WERI-Rb-1 (cell line): ENCODE measurements around the gene MROH7.

ENCODE experiments used
- DNase-seq: peaks from one replicate; pipeline ENCODE4 v3.0.0-alpha.2; 2020
- H3K27ac ChIP-seq: fragments of 250-450 bp; sonication (Bioruptor Pico); 2 replicates; pipeline ENCODE4 v1.5.1; 2020; ENCODE audit warnings: mild to moderate bottlenecking, moderate library complexity
- H3K27me3 ChIP-seq: fragments of 250-450 bp; sonication (Bioruptor Pico); 2 replicates; pipeline ENCODE4 v1.5.1; 2021; ENCODE audit warnings: mild to moderate bottlenecking, low read depth, moderate library complexity; ENCODE audit not compliant: insufficient read depth, severe bottlenecking
- H3K36me3 ChIP-seq: fragments of 250-450 bp; sonication (Bioruptor Pico); 2 replicates; pipeline ENCODE4 v1.5.1; 2020; ENCODE audit warnings: mild to moderate bottlenecking, moderate library complexity
- H3K4me3 ChIP-seq: 2 replicates; pipeline ENCODE4 v1.5.1; 2011; ENCODE audit warnings: low read depth, mild to moderate bottlenecking, control low read depth, low read length
- H3K9me3 ChIP-seq: fragments of 250-450 bp; sonication (Bioruptor Pico); 2 replicates; pipeline ENCODE4 v1.5.1; 2021; ENCODE audit warnings: mild to moderate bottlenecking, moderate library complexity; ENCODE audit not compliant: severe bottlenecking
- TF ChIP-seq, protein P1 (sequence below): IDR thresholded peaks from 2 replicates; pipeline ENCODE4 v1.5.1; 2011; ENCODE audit warnings: low read depth, mild to moderate bottlenecking, control low read depth, inconsistent platforms, low read length

MROH7 gene

GRCh38 chr1:54607821-54608565, 33.6 kb upstream of the MROH7 start:
- H3K9me3 ChIP-seq = no peaks in the 10 kb centered on the region
- no peaks in the 10 kb centered on the region for H3K27me3 ChIP-seq
- H3K4me3 ChIP-seq = no peak overlapping the region
- TF ChIP-seq, protein P1, sequence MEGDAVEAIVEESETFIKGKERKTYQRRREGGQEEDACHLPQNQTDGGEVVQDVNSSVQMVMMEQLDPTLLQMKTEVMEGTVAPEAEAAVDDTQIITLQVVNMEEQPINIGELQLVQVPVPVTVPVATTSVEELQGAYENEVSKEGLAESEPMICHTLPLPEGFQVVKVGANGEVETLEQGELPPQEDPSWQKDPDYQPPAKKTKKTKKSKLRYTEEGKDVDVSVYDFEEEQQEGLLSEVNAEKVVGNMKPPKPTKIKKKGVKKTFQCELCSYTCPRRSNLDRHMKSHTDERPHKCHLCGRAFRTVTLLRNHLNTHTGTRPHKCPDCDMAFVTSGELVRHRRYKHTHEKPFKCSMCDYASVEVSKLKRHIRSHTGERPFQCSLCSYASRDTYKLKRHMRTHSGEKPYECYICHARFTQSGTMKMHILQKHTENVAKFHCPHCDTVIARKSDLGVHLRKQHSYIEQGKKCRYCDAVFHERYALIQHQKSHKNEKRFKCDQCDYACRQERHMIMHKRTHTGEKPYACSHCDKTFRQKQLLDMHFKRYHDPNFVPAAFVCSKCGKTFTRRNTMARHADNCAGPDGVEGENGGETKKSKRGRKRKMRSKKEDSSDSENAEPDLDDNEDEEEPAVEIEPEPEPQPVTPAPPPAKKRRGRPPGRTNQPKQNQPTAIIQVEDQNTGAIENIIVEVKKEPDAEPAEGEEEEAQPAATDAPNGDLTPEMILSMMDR = no peak
- DNase-seq = no peak
- H3K27ac ChIP-seq = no peak overlapping the region
- H3K36me3 ChIP-seq = no peaks in the 10 kb centered on the region; the same call in 1 of the 2 replicates

DNA sequence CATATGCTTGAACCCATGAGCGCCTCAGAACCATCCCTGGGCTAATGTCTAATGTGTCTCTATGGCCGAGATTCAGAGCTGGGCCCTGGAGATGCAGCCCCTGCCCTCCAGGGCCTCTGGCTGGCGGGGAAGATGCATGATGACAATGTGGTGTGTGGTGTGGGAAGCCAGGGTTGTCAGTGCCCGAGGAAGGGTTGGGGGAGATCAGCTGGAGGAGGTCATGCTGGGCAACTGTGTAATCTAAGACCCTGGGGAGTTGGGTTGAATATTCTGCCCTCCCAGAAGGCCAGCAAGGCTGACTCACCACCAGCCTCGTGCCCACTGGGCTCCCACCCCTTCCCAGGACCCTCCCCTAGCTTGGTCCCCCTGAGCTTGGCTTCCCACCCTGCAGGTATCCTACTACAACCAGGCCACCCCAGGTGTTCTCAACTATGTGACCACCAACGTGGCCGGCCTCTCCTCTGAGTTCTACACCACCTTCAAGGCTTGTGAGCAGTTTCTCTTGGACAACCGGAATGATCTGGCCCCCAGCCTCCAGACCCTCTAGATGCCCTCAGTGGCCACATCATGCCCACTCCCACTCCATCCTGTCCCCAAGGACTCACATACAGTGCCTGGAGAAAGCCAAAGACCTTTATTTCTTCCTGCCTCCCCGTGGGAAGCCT, 32.9 kb upstream of the MROH7 start:
- Histone ChIP-seq H3K9me3 (no peaks in the 10 kb centered on the region), H3K36me3 (no peaks in the 10 kb centered on the region; the same call in 1 of the 2 replicates), H3K4me3 (no peak overlapping the region), H3K27ac (no peak overlapping the region), H3K27me3 (no peaks in the 10 kb centered on the region)
- no peak for DNase-seq
- TF ChIP-seq, protein P1 = no peak

DNA sequence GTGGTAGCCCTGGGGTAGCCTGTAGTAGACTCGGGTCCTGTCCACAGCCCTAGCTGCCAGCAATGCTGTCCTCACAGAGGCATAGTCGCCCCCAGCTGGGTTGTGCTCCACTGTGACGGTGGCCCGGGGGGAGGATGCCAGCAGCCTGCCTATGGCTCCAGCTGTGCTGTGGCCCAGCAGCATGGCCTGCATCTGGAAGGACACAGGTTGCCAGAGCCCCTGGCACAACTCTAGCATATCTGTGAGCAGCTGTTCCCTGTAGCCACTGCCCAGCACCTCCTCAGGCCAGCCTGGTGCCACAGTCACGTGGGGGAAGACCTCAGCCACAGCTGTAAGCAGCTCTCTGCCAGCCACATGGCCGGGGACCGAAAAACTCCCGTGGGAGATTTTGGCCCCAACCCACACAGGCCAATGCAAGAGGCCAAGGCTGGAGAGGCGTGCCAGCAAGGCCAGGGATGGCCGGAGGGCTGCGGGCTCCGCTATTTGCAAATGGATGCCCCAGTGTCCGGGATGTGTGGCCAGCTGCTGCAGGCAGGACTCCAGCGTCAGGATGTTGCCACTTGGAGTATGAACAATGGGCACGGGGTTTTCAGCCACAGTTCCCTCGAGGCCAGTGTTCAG, 32.2 kb upstream of the MROH7 start:
- Histone ChIP-seq H3K27ac (no peak overlapping the region), H3K9me3 (no peaks in the 10 kb centered on the region), H3K36me3 (no peaks in the 10 kb centered on the region; the same call in 1 of the 2 replicates), H3K4me3 (no peak overlapping the region), H3K27me3 (no peaks in the 10 kb centered on the region)
- DNase-seq = no peak
- TF ChIP-seq, protein P1 = no peak

DNA sequence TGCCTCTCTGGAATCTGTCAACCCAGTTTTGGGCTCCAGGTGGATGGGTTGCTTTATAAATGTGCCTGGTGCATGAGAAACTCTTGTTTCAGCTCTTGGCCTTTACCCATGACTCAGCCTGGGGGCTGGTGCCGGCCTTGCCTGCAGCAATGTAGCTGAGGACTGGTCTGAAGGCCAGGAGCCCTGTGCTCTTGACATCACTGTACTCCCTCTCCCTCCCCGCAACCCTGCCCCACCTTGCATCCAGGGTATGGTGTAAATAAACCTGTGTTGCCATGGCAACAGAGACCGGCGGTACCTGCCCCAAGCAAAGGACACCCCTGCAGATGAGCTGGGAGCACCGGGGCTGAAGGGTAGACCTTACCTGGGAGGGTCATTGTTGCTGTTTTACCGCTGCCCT, 31.5 kb upstream of the MROH7 start:
- Histone ChIP-seq H3K27ac (no peak overlapping the region), H3K36me3 (no peaks in the 10 kb centered on the region; the same call in 1 of the 2 replicates), H3K27me3 (no peaks in the 10 kb centered on the region), H3K9me3 (no peaks in the 10 kb centered on the region), H3K4me3 (no peak overlapping the region)
- TF ChIP-seq, protein P1 = no peak
- no peak for DNase-seq

DNA sequence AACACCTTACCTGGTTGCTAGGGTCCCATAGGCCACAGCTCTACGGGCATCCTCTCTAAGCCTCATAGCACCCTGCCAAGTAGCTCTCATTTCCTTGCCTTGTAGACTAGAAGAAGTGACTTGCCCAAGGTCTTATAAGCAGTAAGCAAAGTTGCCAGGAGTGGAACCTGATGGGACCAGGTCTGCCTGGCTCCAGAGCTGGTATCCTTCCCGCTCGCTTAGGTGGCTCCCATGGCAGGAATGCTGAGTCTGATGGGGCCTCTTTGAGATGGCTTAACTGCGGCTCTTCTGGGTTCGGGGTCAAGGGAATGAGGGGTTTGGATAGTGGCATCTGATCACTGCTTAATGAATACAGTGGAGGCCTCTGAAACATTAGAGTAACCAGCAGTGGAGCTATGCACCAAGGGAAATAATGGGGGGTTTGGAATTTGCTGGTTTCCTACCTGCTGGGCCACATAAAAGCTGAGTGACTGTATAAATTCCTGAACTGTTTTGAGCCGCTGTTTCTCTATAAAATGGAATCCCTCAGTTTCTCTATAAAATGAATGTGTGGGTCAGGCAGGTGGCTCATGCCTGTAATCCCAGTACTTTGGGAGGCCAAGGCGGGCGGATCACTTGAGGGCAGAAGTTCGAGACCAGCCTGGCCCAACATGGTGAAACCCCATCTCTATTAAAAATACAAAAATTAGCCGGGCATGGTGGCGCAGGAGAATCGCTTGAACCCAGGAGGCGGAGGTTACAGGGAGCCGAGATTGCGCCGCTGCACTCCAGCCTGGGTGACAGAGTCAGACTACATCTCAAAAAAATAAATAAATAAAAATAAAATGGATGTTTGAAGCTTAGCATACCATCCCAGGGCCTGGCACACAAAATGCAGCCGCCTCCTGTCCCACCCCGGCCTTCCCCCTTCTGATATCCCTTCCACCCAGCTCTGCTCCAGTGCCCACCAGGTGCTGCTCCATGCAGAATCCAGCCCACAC, 30.7 kb upstream of the MROH7 start:
- Histone ChIP-seq H3K36me3 (no peaks in the 10 kb centered on the region; the same call in 1 of the 2 replicates), H3K9me3 (no peaks in the 10 kb centered on the region), H3K27ac (no peak overlapping the region), H3K4me3 (no peak overlapping the region), H3K27me3 (no peaks in the 10 kb centered on the region)
- DNase-seq = no peak
- TF ChIP-seq, protein P1 = no peak
